Measurements from ENCODE around the gene TOMM40. TPM values are rescaled to one million over a fixed set of nuclear protein-coding genes. Genes with fewer than 3 reads are reported as not detected.

Gene TOMM40
- total RNA-seq, 2 experiments from 2014 or later = 25.4 to 26.8 TPM

GRCh38 chr19:44871809-44872208, 19.2 kb upstream of the TOMM40 start:
- ChIA-PET POLR2A (no interaction called here), CTCF (interaction anchor here (1.5 kb wide), 1 partner anchor 148 kb away, joined by 3 read pairs; no protein-coding TSS in a partner anchor)
- ATAC-seq (ENCODE audit: poor library complexity) = no peak
- DNase-seq = no peak
- no peaks in the 10 kb centered on the region for H3K9me3 Mint-ChIP-seq
- H3K27ac ChIP-seq (ENCODE audit: low read depth in 1 of 2, low read length in 2 of 2) = no peak overlapping the region
- TF ChIP-seq CTCF (IDR thresholded peaks at IDR 0.05) = no peak
- H3K27ac Mint-ChIP-seq = no peak overlapping the region
- H3K9me3 ChIP-seq (ENCODE audit: control insufficient read depth in 1 of 2, insufficient read depth in 1 of 2, low read length in 2 of 2) = no peaks in the 10 kb centered on the region
- H3K36me3 ChIP-seq (ENCODE audit: insufficient read depth, low read length) = no peaks in the 10 kb centered on the region
- no peaks in the 10 kb centered on the region for H3K36me3 Mint-ChIP-seq (ENCODE audit: low read depth)
- H3K4me1 Mint-ChIP-seq (ENCODE audit: low read depth) = peaks cover 4% of the 10 kb centered on the region
- no peak overlapping the region for H3K4me3 Mint-ChIP-seq
- no peaks in the 10 kb centered on the region for H3K4me1 ChIP-seq (ENCODE audit: insufficient read depth, low read length)
- H3K4me3 ChIP-seq (ENCODE audit: low read length) = no peak overlapping the region
- no peaks in the 10 kb centered on the region for H3K27me3 Mint-ChIP-seq
- intact Hi-C loops (cut with DNase I, micrococcal nuclease) = no loop called here
- H3K27me3 ChIP-seq (ENCODE audit: control insufficient read depth in 1 of 2, insufficient read depth in 2 of 2, low read length in 2 of 2) = no peaks in the 10 kb centered on the region

GRCh38 chr19:44872661-44873060, 18.4 kb upstream of the TOMM40 start:
- H3K27ac ChIP-seq (ENCODE audit: low read depth in 1 of 2, low read length in 2 of 2) = no peak overlapping the region
- H3K9me3 ChIP-seq (ENCODE audit: control insufficient read depth in 1 of 2, insufficient read depth in 1 of 2, low read length in 2 of 2) = no peaks in the 10 kb centered on the region
- DNase-seq (no peak), ATAC-seq (ENCODE audit: poor library complexity) (no peak)
- Mint-ChIP-seq H3K27ac (no peak overlapping the region), H3K36me3 (ENCODE audit: low read depth) (no peaks in the 10 kb centered on the region), H3K27me3 (no peaks in the 10 kb centered on the region), H3K4me1 (ENCODE audit: low read depth) (peaks cover 10% of the 10 kb centered on the region), H3K4me3 (no peak overlapping the region), H3K9me3 (no peaks in the 10 kb centered on the region)
- no peaks in the 10 kb centered on the region for H3K36me3 ChIP-seq (ENCODE audit: insufficient read depth, low read length)
- CTCF ChIA-PET = interaction anchor here (1.5 kb wide), 1 partner anchor 149 kb away, joined by 3 read pairs; no protein-coding TSS in a partner anchor
- no peaks in the 10 kb centered on the region for H3K4me1 ChIP-seq (ENCODE audit: insufficient read depth, low read length)
- no peak for TF ChIP-seq CTCF (IDR thresholded peaks at IDR 0.05)
- no peak overlapping the region for H3K4me3 ChIP-seq (ENCODE audit: low read length)
- intact Hi-C loops (cut with DNase I, micrococcal nuclease) = no loop called here
- POLR2A ChIA-PET = no interaction called here
- H3K27me3 ChIP-seq (ENCODE audit: control insufficient read depth in 1 of 2, insufficient read depth in 2 of 2, low read length in 2 of 2) = no peaks in the 10 kb centered on the region

- no peak overlapping the region for H3K27ac Mint-ChIP-seq
- CTCF ChIA-PET = no interaction called here
- Histone ChIP-seq H3K36me3 (ENCODE audit: insufficient read depth, low read length) (no peaks in the 10 kb centered on the region), H3K27me3 (ENCODE audit: control insufficient read depth in 1 of 2, insufficient read depth in 2 of 2, low read length in 2 of 2) (no peaks in the 10 kb centered on the region), H3K9me3 (ENCODE audit: control insufficient read depth in 1 of 2, insufficient read depth in 1 of 2, low read length in 2 of 2) (no peaks in the 10 kb centered on the region), H3K4me3 (ENCODE audit: low read length) (no peak overlapping the region), H3K27ac (ENCODE audit: low read depth in 1 of 2, low read length in 2 of 2) (no peak overlapping the region), H3K4me1 (ENCODE audit: insufficient read depth, low read length) (no peaks in the 10 kb centered on the region)
- H3K36me3 Mint-ChIP-seq (ENCODE audit: low read depth) = no peaks in the 10 kb centered on the region
- TF ChIP-seq CTCF (IDR thresholded peaks at IDR 0.05) = no peak
- no peaks in the 10 kb centered on the region for H3K9me3 Mint-ChIP-seq
- H3K4me1 Mint-ChIP-seq (ENCODE audit: low read depth) = peaks cover 10% of the 10 kb centered on the region
- H3K27me3 Mint-ChIP-seq = no peaks in the 10 kb centered on the region
- POLR2A ChIA-PET = no interaction called here
- intact Hi-C loops (cut with DNase I, micrococcal nuclease) = no loop called here
- no peak for ATAC-seq (ENCODE audit: poor library complexity)
- DNase-seq = no peak
- no peak overlapping the region for H3K4me3 Mint-ChIP-seq
Observed at GRCh38 chr19:44874317-44874716, 16.7 kb upstream of the TOMM40 start.
